Muscle layer of colon (tissue), 2 donors: ENCODE results near the gene RIBC2.

Experiments used
- H3K27ac ChIP-seq: one replicate; pipeline ENCODE4 v1.7.0; 2013; ENCODE audit warnings: low read depth, mild to moderate bottlenecking, low read length, moderate library complexity
- H3K27me3 ChIP-seq, 2 donors: one replicate each; pipeline ENCODE4 v1.7.0; 2013; ENCODE audit warnings: low read length in 2 of 2, mild to moderate bottlenecking in 2 of 2; ENCODE audit not compliant: insufficient read depth in 2 of 2, control insufficient read depth in 1 of 2
- H3K36me3 ChIP-seq: one replicate; pipeline ENCODE4 v1.7.0; 2013; ENCODE audit warnings: mild to moderate bottlenecking, low read length; ENCODE audit not compliant: insufficient read depth
- H3K4me1 ChIP-seq: one replicate; pipeline ENCODE4 v1.7.0; 2013; ENCODE audit warnings: mild to moderate bottlenecking, low read length; ENCODE audit not compliant: insufficient read depth
- H3K4me3 ChIP-seq, 2 donors: one replicate each; pipeline ENCODE4 v1.7.0; 2013; ENCODE audit warnings: low read length in 2 of 2, low read depth in 1 of 2, mild to moderate bottlenecking in 1 of 2, moderate library complexity in 1 of 2
- H3K9ac ChIP-seq: one replicate; pipeline ENCODE4 v1.7.0; 2013; ENCODE audit warnings: low read length
- H3K9me3 ChIP-seq: one replicate; pipeline ENCODE4 v1.7.0; 2013; ENCODE audit warnings: mild to moderate bottlenecking, low read length
- donor health status: abdominal sarcoma.
- donor health status: Adenocarcinoma of cecum.

RIBC2 gene

GRCh38 chr22:45407793-45408192, 5.7 kb upstream of the RIBC2 start:
- H3K4me1 ChIP-seq = no peaks in the 10 kb centered on the region
- H3K36me3 ChIP-seq = no peaks in the 10 kb centered on the region

GRCh38 chr22:45413013-45413367, 503 bp upstream of the RIBC2 start:
- Histone ChIP-seq H3K9ac (no peak overlapping the region), H3K27me3 (peaks cover 0 to 7% of the 10 kb centered on the region in 2 donors), H3K9me3 (no peaks in the 10 kb centered on the region), H3K4me3 (peak overlapping the region in 1 of 2 donors; percentile 6), H3K4me1 (no peaks in the 10 kb centered on the region), H3K27ac (no peak overlapping the region), H3K36me3 (no peaks in the 10 kb centered on the region)

More at GRCh38 chr22:45407793-45408192, 5.7 kb upstream of the RIBC2 start:
- no peak overlapping the region for H3K9ac ChIP-seq
- no peaks in the 10 kb centered on the region for H3K9me3 ChIP-seq
- no peak overlapping the region for H3K4me3 ChIP-seq
- no peak overlapping the region for H3K27ac ChIP-seq
- H3K27me3 ChIP-seq = peaks cover 0 to 2% of the 10 kb centered on the region in 2 donors

GRCh38 chr22:45418056-45418769, 4.7 kb downstream of the RIBC2 start:
- H3K9ac ChIP-seq = no peak overlapping the region

GRCh38 chr22:45418770-45419138, 5.3 kb downstream of the RIBC2 start:
- Histone ChIP-seq H3K27ac (no peak overlapping the region), H3K9me3 (no peaks in the 10 kb centered on the region), H3K4me3 (no peak overlapping the region), H3K9ac (no peak overlapping the region), H3K4me1 (no peaks in the 10 kb centered on the region), H3K36me3 (no peaks in the 10 kb centered on the region), H3K27me3 (no peaks in the 10 kb centered on the region)

More at GRCh38 chr22:45418056-45418769, 4.7 kb downstream of the RIBC2 start:
- Histone ChIP-seq H3K27ac (no peak overlapping the region), H3K4me3 (no peak overlapping the region), H3K27me3 (peaks cover 0 to under 1% of the 10 kb centered on the region in 2 donors), H3K9me3 (no peaks in the 10 kb centered on the region), H3K4me1 (no peaks in the 10 kb centered on the region), H3K36me3 (no peaks in the 10 kb centered on the region)

- no peaks in the 10 kb centered on the region for H3K36me3 ChIP-seq
- H3K9me3 ChIP-seq = no peaks in the 10 kb centered on the region
- no peak overlapping the region for H3K9ac ChIP-seq
- no peak overlapping the region for H3K4me3 ChIP-seq
- no peak overlapping the region for H3K27ac ChIP-seq
- no peaks in the 10 kb centered on the region for H3K27me3 ChIP-seq
- no peaks in the 10 kb centered on the region for H3K4me1 ChIP-seq
These were observed 6.5 kb downstream of the RIBC2 start for GRCh38 chr22:45420011-45420410.

GRCh38 chr22:45420539-45420938, 7.0 kb downstream of the RIBC2 start:
- Histone ChIP-seq H3K9ac (no peak overlapping the region), H3K36me3 (no peaks in the 10 kb centered on the region), H3K9me3 (no peaks in the 10 kb centered on the region), H3K4me3 (no peak overlapping the region), H3K27me3 (no peaks in the 10 kb centered on the region), H3K4me1 (no peaks in the 10 kb centered on the region), H3K27ac (no peak overlapping the region)

- Histone ChIP-seq H3K36me3 (no peaks in the 10 kb centered on the region), H3K27ac (no peak overlapping the region), H3K9me3 (no peaks in the 10 kb centered on the region), H3K4me3 (no peak overlapping the region), H3K27me3 (no peaks in the 10 kb centered on the region), H3K4me1 (no peaks in the 10 kb centered on the region), H3K9ac (no peak overlapping the region)
These were observed 8.0 kb downstream of the RIBC2 start for GRCh38 chr22:45421349-45422055.

GRCh38 chr22:45422237-45422983, 8.9 kb downstream of the RIBC2 start:
- no peak overlapping the region for H3K9ac ChIP-seq
- no peaks in the 10 kb centered on the region for H3K4me1 ChIP-seq
- no peaks in the 10 kb centered on the region for H3K9me3 ChIP-seq
- H3K36me3 ChIP-seq = no peaks in the 10 kb centered on the region
- H3K27me3 ChIP-seq = no peaks in the 10 kb centered on the region
- H3K27ac ChIP-seq = no peak overlapping the region
- no peak overlapping the region for H3K4me3 ChIP-seq

GRCh38 chr22:45423524-45423923, 10.0 kb downstream of the RIBC2 start:
- H3K9me3 ChIP-seq = no peaks in the 10 kb centered on the region
- no peaks in the 10 kb centered on the region for H3K4me1 ChIP-seq
- H3K4me3 ChIP-seq = no peak overlapping the region
- H3K27ac ChIP-seq = no peak overlapping the region
- H3K36me3 ChIP-seq = no peaks in the 10 kb centered on the region
- H3K9ac ChIP-seq = no peak overlapping the region
- no peaks in the 10 kb centered on the region for H3K27me3 ChIP-seq

GRCh38 chr22:45424241-45424731, 10.8 kb downstream of the RIBC2 start:
- no peak overlapping the region for H3K4me3 ChIP-seq
- no peaks in the 10 kb centered on the region for H3K4me1 ChIP-seq
- H3K36me3 ChIP-seq = no peaks in the 10 kb centered on the region
- H3K9ac ChIP-seq = no peak overlapping the region
- H3K27me3 ChIP-seq = no peaks in the 10 kb centered on the region
- no peaks in the 10 kb centered on the region for H3K9me3 ChIP-seq
- H3K27ac ChIP-seq = no peak overlapping the region

- Histone ChIP-seq H3K9ac (no peak overlapping the region), H3K4me1 (no peaks in the 10 kb centered on the region), H3K27me3 (no peaks in the 10 kb centered on the region), H3K36me3 (no peaks in the 10 kb centered on the region), H3K9me3 (no peaks in the 10 kb centered on the region), H3K4me3 (no peak overlapping the region), H3K27ac (no peak overlapping the region)
These were observed 11.6 kb downstream of the RIBC2 start for GRCh38 chr22:45425101-45425500.
